ENCODE data around the gene NSD1.

The NSD1 gene

GRCh38 chr5:177162379-177162778 lies 28.8 kb downstream of the NSD1 start:
- Histone ChIP-seq H3K4ac (ENCODE audit: low read depth in 1 of 2, low read length in 2 of 2) (no peak overlapping the region), H3K79me1 (replicated peaks; ENCODE audit: low read length, poor library complexity, severe bottlenecking) (peaks cover 6% of the 10 kb centered on the region), H3K4me2 (ENCODE audit: low read length, poor library complexity, severe bottlenecking) (no peak overlapping the region), H3K9me3 (ENCODE audit: control insufficient read depth, low read length) (no peaks in the 10 kb centered on the region), H4K91ac (ENCODE audit: low read length) (no peak overlapping the region), H2AK5ac (ENCODE audit: low read length, severe bottlenecking) (no peak overlapping the region), H3K36me3 (ENCODE audit: control insufficient read depth in 1 of 2, insufficient read depth in 2 of 2, low read depth in 1 of 2, low read length in 2 of 2) (peaks cover 39 to 40% of the 10 kb centered on the region in 2 experiments), H2BK12ac (ENCODE audit: low read length in 2 of 2) (no peak overlapping the region), H2BK15ac (ENCODE audit: low read depth, poor library complexity, severe bottlenecking) (no peak overlapping the region), H2BK5ac (ENCODE audit: low read depth, low read length, poor library complexity, severe bottlenecking) (no peak overlapping the region), H3K9ac (ENCODE audit: low read length) (no peak overlapping the region), H2BK120ac (ENCODE audit: low read depth, low read length) (no peak overlapping the region), H3K23ac (ENCODE audit: low read length in 2 of 2) (no peak overlapping the region), H2AFZ (ENCODE audit: low read depth, low read length) (no peak overlapping the region), H3K14ac (ENCODE audit: low read length in 2 of 2) (no peak overlapping the region), H4K8ac (ENCODE audit: low read length) (no peak overlapping the region), H3K27me3 (ENCODE audit: control insufficient read depth in 1 of 2, insufficient read depth in 1 of 2, low read length in 2 of 2) (no peaks in the 10 kb centered on the region), H3K4me3 (ENCODE audit: insufficient read depth in 1 of 2, low read depth in 1 of 2, low read length in 2 of 2) (no peak overlapping the region), H3K27ac (ENCODE audit: low read length, poor library complexity, severe bottlenecking) (no peak overlapping the region), H3K18ac (ENCODE audit: low read depth in 1 of 2, low read length in 2 of 2) (no peak overlapping the region), H3K4me1 (ENCODE audit: control insufficient read depth, insufficient read depth, low read depth, low read length) (peaks cover 2% of the 10 kb centered on the region)
- no peak for DNase-seq
- WGBS = 100% methylated on average over 6 of the region's 6 CpGs

- WGBS = 100% methylated on average over 1 of the region's 2 CpGs
- no peak for DNase-seq
Measured at GRCh38 chr5:177163500-177163899, 29.9 kb downstream of the NSD1 start.

DNA sequence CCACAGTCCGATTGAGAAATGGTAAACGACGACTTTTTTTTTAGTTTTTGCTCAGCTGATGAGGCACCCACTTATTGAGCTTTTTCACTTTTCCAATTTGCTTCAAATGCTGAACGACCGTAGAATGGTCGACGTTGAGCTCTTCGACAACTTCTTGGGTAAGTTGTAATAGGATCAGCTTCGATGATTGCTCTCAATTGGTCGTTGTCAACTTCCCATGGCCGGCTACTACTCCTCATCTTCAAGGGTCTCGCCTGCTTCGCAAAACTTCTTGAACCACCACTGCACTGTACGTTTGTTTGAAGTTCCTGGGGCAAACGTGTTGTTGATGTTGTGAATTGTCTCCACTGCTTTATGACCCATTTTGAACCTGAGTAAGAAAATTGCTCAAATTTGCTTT lies 35.7 kb downstream of the NSD1 start:
- 98% methylated on average over 14 of the region's 15 CpGs for WGBS
- Histone ChIP-seq H2BK5ac (ENCODE audit: low read depth, low read length, poor library complexity, severe bottlenecking) (no peak overlapping the region), H3K4me2 (ENCODE audit: low read length, poor library complexity, severe bottlenecking) (no peak overlapping the region), H2AFZ (ENCODE audit: low read depth, low read length) (no peak overlapping the region), H2AK5ac (ENCODE audit: low read length, severe bottlenecking) (no peak overlapping the region), H3K14ac (ENCODE audit: low read length in 2 of 2) (no peak overlapping the region), H3K4ac (ENCODE audit: low read depth in 1 of 2, low read length in 2 of 2) (no peak overlapping the region), H3K23ac (ENCODE audit: low read length in 2 of 2) (no peak overlapping the region), H4K8ac (ENCODE audit: low read length) (no peak overlapping the region), H2BK12ac (ENCODE audit: low read length in 2 of 2) (no peak overlapping the region), H3K36me3 (ENCODE audit: control insufficient read depth in 1 of 2, insufficient read depth in 2 of 2, low read depth in 1 of 2, low read length in 2 of 2) (peaks cover 30 to 39% of the 10 kb centered on the region in 2 experiments), H3K4me1 (ENCODE audit: control insufficient read depth, insufficient read depth, low read depth, low read length) (peaks cover 2% of the 10 kb centered on the region), H2BK15ac (ENCODE audit: low read depth, poor library complexity, severe bottlenecking) (no peak overlapping the region), H4K91ac (ENCODE audit: low read length) (no peak overlapping the region), H3K27ac (ENCODE audit: low read length, poor library complexity, severe bottlenecking) (no peak overlapping the region), H3K9me3 (ENCODE audit: control insufficient read depth, low read length) (no peaks in the 10 kb centered on the region), H3K9ac (ENCODE audit: low read length) (no peak overlapping the region), H3K27me3 (ENCODE audit: control insufficient read depth in 1 of 2, insufficient read depth in 1 of 2, low read length in 2 of 2) (no peaks in the 10 kb centered on the region), H2BK120ac (ENCODE audit: low read depth, low read length) (no peak overlapping the region), H3K4me3 (ENCODE audit: insufficient read depth in 1 of 2, low read depth in 1 of 2, low read length in 2 of 2) (no peak overlapping the region), H3K79me1 (replicated peaks; ENCODE audit: low read length, poor library complexity, severe bottlenecking) (peaks cover 11% of the 10 kb centered on the region), H3K18ac (ENCODE audit: low read depth in 1 of 2, low read length in 2 of 2) (no peak overlapping the region)
- DNase-seq = no peak

More at GRCh38 chr5:177163500-177163899, 29.9 kb downstream of the NSD1 start:
- Histone ChIP-seq H3K18ac (ENCODE audit: low read depth in 1 of 2, low read length in 2 of 2) (no peak overlapping the region), H4K8ac (ENCODE audit: low read length) (no peak overlapping the region), H4K91ac (ENCODE audit: low read length) (no peak overlapping the region), H3K27ac (ENCODE audit: low read length, poor library complexity, severe bottlenecking) (no peak overlapping the region), H3K23ac (ENCODE audit: low read length in 2 of 2) (no peak overlapping the region), H3K9me3 (ENCODE audit: control insufficient read depth, low read length) (no peaks in the 10 kb centered on the region), H2BK12ac (ENCODE audit: low read length in 2 of 2) (no peak overlapping the region), H3K4me3 (ENCODE audit: insufficient read depth in 1 of 2, low read depth in 1 of 2, low read length in 2 of 2) (no peak overlapping the region), H3K36me3 (ENCODE audit: control insufficient read depth in 1 of 2, insufficient read depth in 2 of 2, low read depth in 1 of 2, low read length in 2 of 2) (peaks cover 37 to 40% of the 10 kb centered on the region in 2 experiments), H3K79me1 (replicated peaks; ENCODE audit: low read length, poor library complexity, severe bottlenecking) (peaks cover 6% of the 10 kb centered on the region), H3K4me1 (ENCODE audit: control insufficient read depth, insufficient read depth, low read depth, low read length) (peaks cover 2% of the 10 kb centered on the region), H2BK5ac (ENCODE audit: low read depth, low read length, poor library complexity, severe bottlenecking) (no peak overlapping the region), H3K9ac (ENCODE audit: low read length) (no peak overlapping the region), H2BK15ac (ENCODE audit: low read depth, poor library complexity, severe bottlenecking) (no peak overlapping the region), H3K14ac (ENCODE audit: low read length in 2 of 2) (no peak overlapping the region), H2BK120ac (ENCODE audit: low read depth, low read length) (no peak overlapping the region), H2AFZ (ENCODE audit: low read depth, low read length) (no peak overlapping the region), H3K27me3 (ENCODE audit: control insufficient read depth in 1 of 2, insufficient read depth in 1 of 2, low read length in 2 of 2) (no peaks in the 10 kb centered on the region), H3K4ac (ENCODE audit: low read depth in 1 of 2, low read length in 2 of 2) (no peak overlapping the region), H3K4me2 (ENCODE audit: low read length, poor library complexity, severe bottlenecking) (no peak overlapping the region), H2AK5ac (ENCODE audit: low read length, severe bottlenecking) (no peak overlapping the region)

DNA sequence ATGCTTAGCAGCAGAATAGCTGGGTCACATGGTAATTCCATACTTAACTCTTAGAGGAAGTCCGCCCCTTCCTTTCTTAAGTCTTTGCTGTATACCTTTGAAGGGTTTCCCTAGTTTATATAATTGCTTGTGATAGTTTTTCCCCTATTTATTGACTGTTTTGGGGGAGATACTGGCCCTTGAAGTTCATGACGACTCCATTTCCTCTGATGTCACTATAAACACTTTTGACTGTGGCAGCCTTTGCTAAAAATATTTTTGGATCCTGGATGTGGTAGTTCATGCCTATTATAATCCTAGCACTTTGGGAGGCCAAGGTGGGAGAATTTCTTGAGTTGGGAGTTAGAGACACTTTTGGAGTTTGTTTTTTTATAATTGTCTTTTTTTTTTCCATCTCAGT lies 38.4 kb downstream of the NSD1 start:
- no peak overlapping the region for H2BK15ac ChIP-seq (ENCODE audit: low read depth, poor library complexity, severe bottlenecking)
- no peaks in the 10 kb centered on the region for H3K4me1 ChIP-seq (ENCODE audit: control insufficient read depth, insufficient read depth, low read depth, low read length)
- H3K4me3 ChIP-seq (ENCODE audit: insufficient read depth in 1 of 2, low read depth in 1 of 2, low read length in 2 of 2) = no peak overlapping the region
- no peak overlapping the region for H3K18ac ChIP-seq (ENCODE audit: low read depth in 1 of 2, low read length in 2 of 2)
- H4K8ac ChIP-seq (ENCODE audit: low read length) = no peak overlapping the region
- no peak overlapping the region for H3K14ac ChIP-seq (ENCODE audit: low read length in 2 of 2)
- no peak overlapping the region for H2BK120ac ChIP-seq (ENCODE audit: low read depth, low read length)
- no peaks in the 10 kb centered on the region for H3K27me3 ChIP-seq (ENCODE audit: control insufficient read depth in 1 of 2, insufficient read depth in 1 of 2, low read length in 2 of 2)
- no peak overlapping the region for H2BK12ac ChIP-seq (ENCODE audit: low read length in 2 of 2)
- no peak overlapping the region for H3K4me2 ChIP-seq (ENCODE audit: low read length, poor library complexity, severe bottlenecking)
- H3K9ac ChIP-seq (ENCODE audit: low read length) = no peak overlapping the region
- no peak overlapping the region for H3K27ac ChIP-seq (ENCODE audit: low read length, poor library complexity, severe bottlenecking)
- H2AK5ac ChIP-seq (ENCODE audit: low read length, severe bottlenecking) = no peak overlapping the region
- H2AFZ ChIP-seq (ENCODE audit: low read depth, low read length) = no peak overlapping the region
- H2BK5ac ChIP-seq (ENCODE audit: low read depth, low read length, poor library complexity, severe bottlenecking) = no peak overlapping the region
- H3K36me3 ChIP-seq (ENCODE audit: control insufficient read depth in 1 of 2, insufficient read depth in 2 of 2, low read depth in 1 of 2, low read length in 2 of 2) = peaks cover 16 to 24% of the 10 kb centered on the region in 2 experiments
- no peak overlapping the region for H3K23ac ChIP-seq (ENCODE audit: low read length in 2 of 2)
- H3K4ac ChIP-seq (ENCODE audit: low read depth in 1 of 2, low read length in 2 of 2) = no peak overlapping the region
- H3K79me1 ChIP-seq (replicated peaks; ENCODE audit: low read length, poor library complexity, severe bottlenecking) = peaks cover 5% of the 10 kb centered on the region
- no peak overlapping the region for H4K91ac ChIP-seq (ENCODE audit: low read length)
- DNase-seq = no peak
- 100% methylated on average over 1 of the region's 2 CpGs for WGBS
- no peaks in the 10 kb centered on the region for H3K9me3 ChIP-seq (ENCODE audit: control insufficient read depth, low read length)
